ENCODE data around the gene ALK.
"Not testable (repeated sequence)": the region's sequence is repeated elsewhere in the genome, so short reads cannot be mapped to it uniquely, and the experiment has no call there.

ALK gene

DNA sequence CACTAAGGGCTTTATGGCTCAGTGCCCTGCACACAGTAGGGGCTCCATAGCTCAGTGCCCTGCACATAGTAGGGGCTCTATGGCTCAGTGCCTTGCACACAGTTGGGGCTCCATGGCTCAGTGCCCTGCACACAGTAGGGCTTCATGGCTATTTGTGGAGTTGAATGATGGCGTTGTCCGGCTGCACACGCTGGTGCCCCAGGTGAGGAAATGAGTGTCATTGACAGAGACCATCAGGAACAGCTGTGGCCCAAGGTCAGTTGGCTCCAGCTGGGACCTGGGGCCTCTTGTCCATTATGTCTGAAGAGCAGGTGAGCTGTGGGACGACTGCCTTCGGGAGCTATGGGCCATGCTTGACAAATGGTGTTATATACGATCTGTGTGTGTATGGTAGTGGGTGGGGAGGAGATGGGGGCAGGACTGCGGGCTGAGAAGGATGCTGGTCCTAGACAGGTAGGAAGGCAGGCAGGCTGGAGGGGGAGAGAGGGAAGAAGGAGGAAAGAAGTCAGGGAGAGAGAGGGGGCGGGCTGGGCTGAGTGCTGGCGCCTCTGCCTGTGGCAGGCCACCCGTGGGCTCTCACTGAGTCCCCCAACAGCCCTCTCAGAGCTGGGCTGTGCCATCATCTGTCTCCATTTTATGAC, 675.5 kb downstream of the ALK start:
- no peak overlapping the region for H3K27ac ChIP-seq
- TF ChIP-seq CTCF (conservative IDR thresholded peaks at IDR 0.05) (no peak), ZFX (IDR thresholded peaks at IDR 0.05) (no peak)

- not testable (repeated sequence) for H3K27ac ChIP-seq
Measured at GRCh38 chr2:29245035-29245741, 676.2 kb downstream of the ALK start.

DNA sequence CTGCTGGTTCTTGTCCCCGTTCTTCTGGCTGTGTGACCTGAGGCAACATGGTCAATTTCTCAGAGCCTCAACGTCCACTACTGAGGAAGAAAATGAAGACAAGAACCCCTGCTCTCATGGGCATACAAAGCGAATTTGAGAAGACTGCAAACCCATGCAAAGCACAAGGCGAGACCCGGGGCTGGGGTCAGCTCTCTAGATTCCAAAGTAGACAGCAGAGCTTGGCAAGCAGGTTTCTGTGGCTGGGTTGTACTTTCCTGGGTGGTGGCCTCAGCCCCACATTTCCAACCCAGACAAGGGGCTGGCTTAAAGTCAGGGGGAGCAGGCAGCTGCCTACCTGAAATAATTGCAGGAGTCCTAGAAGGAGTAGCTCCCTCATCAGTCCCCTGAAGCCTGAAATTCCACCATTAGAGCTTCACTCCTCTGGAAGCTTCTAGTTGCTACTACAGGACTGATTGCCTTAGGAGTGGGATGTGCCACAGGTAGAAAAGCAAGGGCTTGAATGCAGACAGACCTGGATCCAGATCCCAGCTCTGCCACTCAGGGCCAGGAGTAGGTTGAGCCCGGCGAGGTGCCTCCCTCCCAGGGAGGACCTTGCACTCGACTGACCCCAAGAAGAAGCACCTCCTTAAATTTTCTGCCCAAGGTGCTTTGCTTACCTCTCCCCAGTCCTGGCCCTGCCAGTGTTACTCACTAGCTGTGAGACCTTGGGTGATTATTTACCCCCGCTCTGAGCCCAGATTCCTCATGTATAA, 678.6 kb downstream of the ALK start:
- TF ChIP-seq CTCF (conservative IDR thresholded peaks at IDR 0.05) = no peak
- TF ChIP-seq ZFX (IDR thresholded peaks at IDR 0.05) = no peak

GRCh38 chr2:29241955-29242565, 679.3 kb downstream of the ALK start:
- H3K27ac ChIP-seq = no peak overlapping the region
- TF ChIP-seq CTCF (conservative IDR thresholded peaks at IDR 0.05) (no peak), ZFX (IDR thresholded peaks at IDR 0.05) (no peak)

More for the DNA sequence above, 678.6 kb downstream of the ALK start:
- H3K27ac ChIP-seq = no peak overlapping the region

DNA sequence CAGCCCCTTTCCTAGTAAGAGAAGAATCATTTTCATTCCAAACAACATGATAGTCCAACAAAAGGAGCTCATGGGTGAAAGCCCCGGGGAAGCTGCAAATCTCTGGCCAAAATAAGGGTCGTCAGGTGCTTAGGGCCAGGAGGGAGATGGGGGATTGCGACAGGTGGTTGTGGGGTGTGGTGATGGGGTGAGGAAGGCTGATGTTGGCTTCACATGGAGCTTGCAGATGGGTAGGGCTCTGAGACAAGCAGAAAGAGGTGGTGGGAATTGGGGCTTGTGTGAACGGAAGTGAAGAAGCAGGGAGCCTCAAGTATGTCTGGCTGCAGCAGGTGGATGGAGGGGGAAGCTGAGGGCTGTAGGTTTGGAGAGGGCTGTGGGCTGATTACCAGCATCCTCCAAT, 680.0 kb downstream of the ALK start:
- no peak for TF ChIP-seq CTCF (conservative IDR thresholded peaks at IDR 0.05)
- no peak for TF ChIP-seq ZFX (IDR thresholded peaks at IDR 0.05)
- no peak overlapping the region for H3K27ac ChIP-seq

DNA sequence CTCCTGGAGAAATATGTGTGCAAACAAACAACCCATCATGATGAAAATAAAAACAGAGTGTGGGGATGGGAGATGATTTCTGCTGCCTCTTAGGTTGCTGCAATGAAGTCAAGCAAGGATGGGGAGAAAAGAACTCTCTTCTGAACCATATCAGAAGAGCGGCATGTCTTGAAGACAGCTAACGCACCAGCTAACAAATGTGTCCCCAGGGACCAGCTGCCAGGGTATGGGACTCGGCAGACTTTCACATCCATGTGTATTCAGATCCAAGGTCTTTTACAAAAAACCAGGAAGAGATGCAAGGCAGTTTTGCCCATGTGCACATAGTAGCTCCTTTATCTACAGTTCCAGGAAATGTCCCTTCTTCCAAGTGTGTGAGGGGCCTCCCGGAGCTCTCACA, 680.8 kb downstream of the ALK start:
- H3K27ac ChIP-seq = no peak overlapping the region
- TF ChIP-seq ZFX (IDR thresholded peaks at IDR 0.05) (no peak), CTCF (conservative IDR thresholded peaks at IDR 0.05) (no peak)

DNA sequence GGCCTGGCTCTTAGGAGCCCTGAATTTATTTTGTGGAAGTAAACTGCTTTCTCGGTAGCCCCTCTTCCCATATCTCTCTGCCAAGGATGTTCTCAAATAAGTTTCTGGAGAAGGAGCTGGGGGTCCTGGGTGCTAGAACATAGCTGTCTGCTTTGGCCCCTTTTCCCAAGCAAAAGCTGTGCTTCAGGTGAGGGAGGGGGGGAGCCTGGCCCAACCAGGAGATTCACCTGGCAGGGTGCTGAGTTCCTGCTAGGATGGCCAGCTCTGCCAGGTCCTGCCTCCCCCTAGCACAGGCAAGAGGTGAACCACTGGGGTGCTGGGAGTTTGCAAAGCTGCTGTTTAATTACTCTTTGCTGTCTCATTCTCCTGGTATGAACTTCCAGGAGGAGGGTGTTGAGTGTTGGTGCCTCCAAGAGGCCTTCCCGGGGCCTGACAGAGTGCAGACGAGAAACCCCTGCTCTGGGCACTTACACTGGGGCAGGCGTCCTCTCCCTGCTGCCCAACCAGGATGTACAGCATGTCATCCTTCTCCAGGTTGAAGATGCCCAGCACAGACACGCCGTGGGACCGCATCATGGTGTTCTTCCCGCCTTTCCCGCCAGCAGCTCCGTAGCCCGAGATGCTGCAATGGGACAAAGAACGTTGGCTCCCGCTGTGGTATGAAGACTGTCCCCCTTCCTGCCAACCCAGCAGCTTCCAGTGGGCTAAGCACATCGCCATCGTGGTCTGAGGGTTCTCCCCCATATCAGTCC, 682.0 kb downstream of the ALK start:
- no peak for TF ChIP-seq CTCF (conservative IDR thresholded peaks at IDR 0.05)
- no peak for TF ChIP-seq ZFX (IDR thresholded peaks at IDR 0.05)
- no peak overlapping the region for H3K27ac ChIP-seq
